H54 (cell line): ENCODE measurements around the gene ATP8A1.
A peak's percentile ranks its signal among the peaks of the same experiment; 100 is the strongest.
"Not testable (repeated sequence)": the region's sequence is repeated elsewhere in the genome, so short reads cannot be mapped to it uniquely, and the experiment has no call there.

Experiments
- DNase-seq: peaks from one replicate; pipeline ENCODE4 v3.0.0; 2011; ENCODE audit warnings: low spot score, mixed read lengths; ENCODE audit not compliant: insufficient read length
- FAIRE-seq: peaks from 3 replicates; lab custom pipeline; 2011; peaks lifted over from hg19 to GRCh38; lab: Jason Lieb, UNC
- POLR2A ChIP-seq: IDR thresholded peaks from 2 replicates; pipeline ENCODE4 v1.6.1; 2011; ENCODE audit warnings: low read depth, mild to moderate bottlenecking, low read length

The ATP8A1 gene

DNA sequence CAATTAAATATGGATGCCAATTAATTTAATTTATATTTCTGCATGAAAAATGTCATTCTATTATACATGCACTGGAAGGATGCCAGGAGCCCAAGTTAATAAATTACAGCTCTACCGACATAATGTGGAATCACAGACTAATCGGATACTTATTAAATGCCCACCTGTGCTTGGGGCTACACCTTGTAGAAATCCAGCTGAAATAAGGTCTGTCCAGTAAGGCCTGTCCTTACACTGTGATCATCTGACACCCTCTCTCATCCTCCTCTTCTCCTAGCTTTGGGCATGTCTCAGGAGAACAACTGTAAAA lies 265.6 kb downstream of the ATP8A1 start:
- FAIRE-seq (no peak), DNase-seq (no peak)
- no peak for TF ChIP-seq POLR2A

DNA sequence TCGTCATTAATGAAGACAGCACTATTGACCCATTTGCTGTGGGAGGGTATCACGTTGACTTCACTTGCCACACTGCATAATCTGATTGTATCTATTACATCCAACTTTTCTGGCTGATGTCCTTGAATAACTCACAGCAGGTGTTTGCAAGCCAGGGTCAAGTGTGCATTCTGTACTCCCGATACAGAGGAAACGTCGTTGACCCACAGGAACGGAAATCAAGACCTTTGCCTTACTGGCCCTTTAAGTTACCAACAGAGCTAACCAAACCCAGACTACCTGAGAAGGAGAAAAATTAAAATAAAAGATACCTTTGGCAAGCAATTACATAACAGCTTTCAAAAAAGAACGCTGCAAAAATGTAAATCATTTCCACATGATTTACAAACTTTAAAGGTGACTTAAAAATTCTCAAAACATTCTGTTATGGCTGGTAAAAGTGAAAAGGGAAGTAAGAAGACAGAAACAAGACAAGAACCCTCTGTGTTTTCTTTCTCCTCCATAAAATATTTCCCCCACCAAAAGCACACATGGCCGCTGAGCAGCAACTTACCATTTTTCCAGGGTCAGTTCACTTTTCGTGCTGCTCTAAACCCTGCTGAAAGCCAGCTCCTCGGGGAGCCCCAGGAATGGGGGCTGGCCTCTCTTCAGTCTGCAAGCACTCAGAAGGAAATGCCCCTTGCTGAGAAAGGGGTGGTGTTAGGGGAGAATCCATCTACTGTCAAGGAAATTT lies 266.1 kb downstream of the ATP8A1 start:
- no peak for DNase-seq
- no peak for FAIRE-seq
- no peak for TF ChIP-seq POLR2A

GRCh38 chr4:42385516-42385915 lies 271.4 kb downstream of the ATP8A1 start:
- no peak for DNase-seq
- FAIRE-seq = no peak
- TF ChIP-seq POLR2A = no peak

- FAIRE-seq (no peak), DNase-seq (no peak)
- TF ChIP-seq POLR2A = no peak
Measured at GRCh38 chr4:42381666-42382065, 275.2 kb downstream of the ATP8A1 start.

GRCh38 chr4:42377497-42377896 lies 279.4 kb downstream of the ATP8A1 start:
- FAIRE-seq = no peak
- no peak for DNase-seq
- TF ChIP-seq POLR2A = no peak

DNA sequence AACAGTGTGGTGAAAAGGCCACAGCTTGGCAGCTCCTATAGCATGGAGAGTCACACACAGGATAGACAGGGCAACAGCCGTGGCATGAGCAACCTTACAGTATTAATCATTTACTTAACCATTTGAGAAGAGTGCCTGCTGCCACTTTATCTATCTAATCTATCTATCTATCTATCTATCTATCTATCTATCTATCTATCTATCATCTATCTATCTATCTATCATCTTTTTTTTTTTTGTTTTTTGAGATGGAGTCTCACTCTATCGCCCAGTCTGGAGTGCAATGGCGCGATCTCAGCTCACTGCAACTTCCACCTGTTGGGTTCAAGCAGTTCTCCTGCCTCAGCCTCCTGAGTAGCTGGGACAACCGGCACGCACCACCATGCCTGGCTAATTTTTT lies 284.6 kb downstream of the ATP8A1 start:
- not testable (repeated sequence) for DNase-seq, FAIRE-seq

DNA sequence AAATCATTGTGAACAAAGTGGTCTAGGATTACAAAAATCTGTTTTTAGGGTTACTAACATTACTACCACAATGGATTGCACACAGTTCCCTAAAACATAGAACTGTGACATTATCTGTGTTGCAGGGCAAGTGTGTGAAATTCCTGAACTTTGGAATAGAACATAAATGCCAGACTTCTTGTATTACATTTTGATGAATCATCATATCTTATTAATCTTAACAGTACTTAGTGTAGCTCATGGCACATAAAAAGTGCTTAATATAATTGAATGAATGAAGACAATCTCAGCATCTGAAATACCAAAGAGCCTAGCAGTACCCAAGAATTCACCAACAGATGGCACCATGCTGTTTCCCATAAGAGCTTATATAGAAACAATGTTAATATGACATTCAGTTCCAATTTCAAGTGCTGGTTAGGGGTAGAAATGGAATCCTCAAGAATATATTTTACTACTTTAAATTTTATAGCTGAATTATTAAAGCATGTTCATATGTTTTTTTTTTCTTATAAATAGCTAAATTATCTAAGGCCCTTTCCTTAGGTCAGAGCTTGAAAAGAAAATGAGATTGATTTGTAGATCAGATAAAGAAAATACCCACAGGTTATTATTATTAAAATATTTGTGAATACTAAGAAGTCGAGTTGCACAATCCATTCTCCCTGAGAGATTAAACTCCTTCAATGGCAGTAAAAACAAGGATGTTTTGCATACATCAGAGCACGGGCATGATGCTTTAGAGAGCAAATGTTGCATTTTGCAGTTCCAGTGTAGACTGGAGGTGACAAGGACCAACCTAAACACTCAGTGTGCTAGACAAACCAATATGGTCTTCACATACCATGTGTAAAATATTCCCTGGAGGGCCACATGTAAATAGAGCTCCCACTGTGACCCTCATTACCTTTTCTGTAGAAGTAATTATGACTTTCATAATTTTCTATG lies 285.3 kb downstream of the ATP8A1 start:
- FAIRE-seq (no peak), DNase-seq (peak; percentile 8)
- no peak for TF ChIP-seq POLR2A

- no peak for TF ChIP-seq POLR2A
- FAIRE-seq = no peak
- no peak for DNase-seq
Measured at GRCh38 chr4:42369489-42369888, 287.4 kb downstream of the ATP8A1 start.

DNA sequence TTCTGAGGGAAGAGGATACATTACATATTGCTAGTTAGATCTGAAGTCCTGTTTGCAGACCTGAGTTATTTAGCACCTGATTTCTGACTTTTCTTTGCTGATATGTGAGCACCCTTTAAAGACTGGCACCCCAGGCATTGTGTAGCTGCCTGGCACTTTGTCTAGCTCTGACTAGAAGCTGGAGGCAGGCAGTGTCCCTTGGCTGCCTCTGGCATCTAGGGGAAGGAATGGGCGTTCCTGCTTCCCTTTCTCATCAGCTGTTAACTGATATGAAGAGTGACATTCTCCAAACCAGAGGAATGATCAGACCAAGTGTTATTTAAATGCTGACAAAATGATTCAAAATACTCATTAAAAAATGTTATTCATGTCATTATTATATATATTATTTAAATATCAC lies 289.9 kb downstream of the ATP8A1 start:
- no peak for TF ChIP-seq POLR2A
- DNase-seq (no peak), FAIRE-seq (no peak)

- DNase-seq (no peak), FAIRE-seq (no peak)
- TF ChIP-seq POLR2A = no peak
Measured at GRCh38 chr4:42364266-42365053, 292.4 kb downstream of the ATP8A1 start.

DNA sequence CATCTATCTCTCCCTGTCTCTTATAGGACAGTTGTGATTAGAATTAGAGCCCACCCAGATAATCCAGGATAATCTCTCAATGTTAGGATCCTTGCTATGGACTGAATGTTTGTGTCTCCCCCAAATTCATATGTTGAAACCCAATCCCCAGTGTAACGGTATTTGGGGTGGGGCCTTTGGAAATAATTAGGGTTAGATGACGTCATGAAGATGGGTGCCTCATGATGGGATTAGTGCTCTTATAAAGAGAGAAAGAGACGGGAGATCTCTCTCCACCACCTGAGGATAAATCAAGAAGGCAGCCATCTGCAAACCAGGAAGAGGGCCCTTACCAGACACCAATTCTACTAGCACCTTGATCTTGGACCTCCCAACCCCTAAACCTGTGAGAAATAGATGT lies 293.3 kb downstream of the ATP8A1 start:
- TF ChIP-seq POLR2A = no peak
- no peak for FAIRE-seq
- DNase-seq = no peak

- DNase-seq (no peak), FAIRE-seq (no peak)
- TF ChIP-seq POLR2A = no peak
Measured at GRCh38 chr4:42362591-42362990, 294.3 kb downstream of the ATP8A1 start.

DNA sequence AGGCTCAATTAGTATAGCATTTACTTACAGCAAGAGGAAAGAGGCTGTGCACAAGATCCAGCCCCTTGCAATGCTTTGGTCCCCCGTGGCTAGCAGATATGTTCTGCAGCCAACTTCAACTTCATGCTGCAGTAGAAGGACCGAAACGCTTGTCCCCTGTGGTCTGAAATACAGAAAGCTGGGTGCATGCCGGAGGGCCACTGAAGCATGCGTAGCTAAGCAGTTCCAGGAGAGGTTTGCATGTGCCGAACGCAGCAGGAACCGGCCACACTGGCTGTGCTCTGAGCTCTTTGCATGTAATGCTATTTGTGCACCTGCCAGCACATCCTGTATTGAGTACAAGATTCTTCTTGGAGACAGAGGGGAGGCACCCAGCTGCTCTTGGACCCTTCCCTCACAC lies 295.4 kb downstream of the ATP8A1 start:
- DNase-seq (no peak), FAIRE-seq (no peak)
- no peak for TF ChIP-seq POLR2A

DNA sequence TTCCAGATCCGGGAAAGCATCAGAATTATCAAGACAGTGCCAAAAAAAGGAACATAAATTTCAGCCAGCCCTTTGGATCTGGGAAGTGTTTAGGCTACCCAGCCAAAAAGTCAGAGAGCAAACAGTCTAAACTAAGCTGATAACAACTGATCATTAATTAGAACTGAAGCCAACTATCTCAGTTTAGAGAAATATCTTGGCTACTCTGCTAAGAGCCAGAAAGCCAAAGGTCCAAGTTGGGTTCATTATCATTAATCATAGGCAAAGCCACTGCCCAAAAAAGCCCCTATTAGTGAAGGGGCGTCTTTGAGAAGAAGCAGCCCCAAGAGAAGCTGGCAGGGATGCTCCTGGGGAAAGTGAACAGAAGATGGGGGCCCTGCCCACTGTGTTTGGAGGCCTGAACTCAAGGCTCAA lies 296.6 kb downstream of the ATP8A1 start:
- TF ChIP-seq POLR2A = no peak
- no peak for DNase-seq
- FAIRE-seq = no peak
